A549 treated with RU486 at 1 μM for 4 hours (cell line): ENCODE measurements around the gene LIPI. TPM values are rescaled to one million over a fixed set of nuclear protein-coding genes. Genes with fewer than 3 reads are reported as not detected.

Experiments
- total RNA-seq: library from RNA; stranded (reverse); fragments of 200-300 nt; extraction: Qiagen RNA extraction; gene quantifications from 5 replicates; pipeline ENCODE4 v1.2.3, GENCODE V29; 2022; ENCODE audit warnings: low read depth

The LIPI gene
- not detected in 5 replicates for total RNA-seq

DNA sequence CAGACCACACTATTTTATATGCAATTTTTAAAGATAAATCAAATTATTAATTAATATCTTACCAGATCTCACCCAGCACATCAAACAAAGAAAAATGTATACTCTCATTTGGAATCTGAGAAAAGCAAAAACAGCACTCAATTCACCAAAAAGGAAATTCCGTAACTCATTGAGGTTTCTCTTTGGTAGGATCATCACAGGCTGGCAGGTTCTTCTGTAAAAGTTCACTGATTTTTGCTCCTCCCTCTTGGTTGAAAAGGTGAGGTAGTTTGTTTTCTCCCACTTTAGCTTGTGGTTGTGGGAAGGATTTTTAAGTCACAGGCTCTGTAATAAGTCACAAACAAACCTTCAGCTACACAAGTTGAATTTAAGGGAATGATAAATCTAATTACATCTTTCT lies at the start of gene LIPI:
Gene LIPI, minus strand, starts transcription at position 218 of the 400 bp plus-strand sequence. Its CDS starts 110 bp downstream, at position 108.

DNA sequence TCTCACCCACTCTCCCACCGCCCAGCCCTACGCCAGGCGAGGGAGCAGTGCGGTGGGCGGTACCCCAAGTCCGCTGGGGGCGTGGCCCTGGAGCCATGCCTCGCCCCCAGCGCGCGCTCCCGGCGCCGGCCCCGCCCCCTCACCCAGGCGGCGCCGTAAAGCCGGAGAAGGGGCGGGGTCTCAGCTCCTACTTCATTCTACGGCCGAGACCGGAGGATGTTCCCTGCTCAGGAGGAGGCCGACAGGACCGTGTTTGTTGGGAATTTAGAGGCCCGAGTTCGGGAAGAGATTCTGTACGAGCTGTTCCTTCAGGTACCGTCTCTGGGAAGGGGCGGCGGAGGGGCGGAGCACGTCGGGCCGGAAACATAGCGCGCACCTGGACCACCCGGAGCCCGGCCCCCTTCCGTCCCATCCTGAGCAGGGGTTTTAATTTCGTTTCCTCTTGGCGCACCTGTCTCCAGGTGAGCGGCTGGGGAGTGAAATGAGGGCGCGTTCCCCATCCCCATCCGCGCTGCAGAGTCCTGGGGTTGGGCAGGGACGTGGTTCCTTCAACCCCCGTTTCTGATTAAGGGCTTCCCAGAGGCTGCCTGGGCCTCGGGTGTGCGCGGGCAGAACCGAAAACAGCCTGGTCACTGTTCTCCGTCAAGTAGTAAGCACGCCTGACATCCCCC lies 5.4 kb upstream of the LIPI start, which contains the start of gene RBM11:
Gene RBM11, plus strand, starts transcription at position 187 of the 671 bp plus-strand sequence. Its CDS starts 30 bp downstream, at position 217.

Other genes with a start within 250 kb of the LIPI start
- not detected in 5 replicates for gene RBM11, start 5.2 kb upstream of the LIPI start, total RNA-seq
- gene HSPA13, start 172.2 kb upstream of the LIPI start, total RNA-seq: 7.8 to 19.2 TPM (median 16.5 TPM) in 5 replicates